Hepatocyte (in vitro differentiated cells): Measurements from ENCODE around the gene RPS24.

Experiments
- EZH2 ChIP-seq: fragments of 200-600 bp; sonication (generic); IDR thresholded peaks from 2 replicates; pipeline ENCODE4 v1.6.1; 2016; ENCODE audit warnings: antibody characterized with exemption, mild to moderate bottlenecking, borderline replicate concordance
- EZH2phosphoT487 ChIP-seq: fragments of 200-600 bp; sonication (generic); IDR thresholded peaks from one replicate; pipeline ENCODE4 v1.6.1; 2018; ENCODE audit warnings: antibody characterized with exemption, mild to moderate bottlenecking, low read depth, moderate library complexity; ENCODE audit not compliant: unreplicated experiment, severe bottlenecking
- TF ChIP-seq, protein P1 (sequence below): fragments of 200-600 bp; sonication (generic); IDR thresholded peaks from 2 replicates; pipeline ENCODE4 v1.5.1; 2016; ENCODE audit warnings: antibody characterized with exemption, mild to moderate bottlenecking; ENCODE audit not compliant: poor library complexity

DNA sequence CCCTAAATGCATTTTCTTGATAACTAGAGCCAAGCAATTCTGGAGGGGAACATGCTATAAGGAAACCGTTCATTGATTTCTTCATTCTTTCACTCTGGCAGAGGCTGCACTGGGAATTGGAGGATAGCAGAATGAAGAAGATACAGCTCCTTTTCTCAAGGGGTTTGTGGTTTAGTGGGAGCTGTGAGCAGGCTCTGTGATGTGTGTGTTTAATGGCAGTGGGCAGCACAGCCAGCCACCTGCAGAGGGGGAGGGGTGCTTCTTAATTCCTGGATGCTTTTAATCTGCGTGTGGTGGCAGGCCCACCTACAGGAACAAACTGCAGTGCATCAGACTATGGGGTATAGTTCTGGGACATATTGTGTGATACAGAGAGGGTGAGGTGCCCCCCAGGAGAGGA is 31.9 kb downstream of the RPS24 start:
- TF ChIP-seq, protein P1, sequence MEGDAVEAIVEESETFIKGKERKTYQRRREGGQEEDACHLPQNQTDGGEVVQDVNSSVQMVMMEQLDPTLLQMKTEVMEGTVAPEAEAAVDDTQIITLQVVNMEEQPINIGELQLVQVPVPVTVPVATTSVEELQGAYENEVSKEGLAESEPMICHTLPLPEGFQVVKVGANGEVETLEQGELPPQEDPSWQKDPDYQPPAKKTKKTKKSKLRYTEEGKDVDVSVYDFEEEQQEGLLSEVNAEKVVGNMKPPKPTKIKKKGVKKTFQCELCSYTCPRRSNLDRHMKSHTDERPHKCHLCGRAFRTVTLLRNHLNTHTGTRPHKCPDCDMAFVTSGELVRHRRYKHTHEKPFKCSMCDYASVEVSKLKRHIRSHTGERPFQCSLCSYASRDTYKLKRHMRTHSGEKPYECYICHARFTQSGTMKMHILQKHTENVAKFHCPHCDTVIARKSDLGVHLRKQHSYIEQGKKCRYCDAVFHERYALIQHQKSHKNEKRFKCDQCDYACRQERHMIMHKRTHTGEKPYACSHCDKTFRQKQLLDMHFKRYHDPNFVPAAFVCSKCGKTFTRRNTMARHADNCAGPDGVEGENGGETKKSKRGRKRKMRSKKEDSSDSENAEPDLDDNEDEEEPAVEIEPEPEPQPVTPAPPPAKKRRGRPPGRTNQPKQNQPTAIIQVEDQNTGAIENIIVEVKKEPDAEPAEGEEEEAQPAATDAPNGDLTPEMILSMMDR: no peak
- TF ChIP-seq EZH2: no peak
- no peak for TF ChIP-seq EZH2phosphoT487
